Keratinocyte (primary cell): ENCODE measurements around the gene KIF22. TPM values are rescaled to one million over a fixed set of nuclear protein-coding genes. Genes with fewer than 3 reads are reported as not detected.
"Not testable (repeated sequence)": the region's sequence is repeated elsewhere in the genome, so short reads cannot be mapped to it uniquely, and the experiment has no call there.

ENCODE experiments used
- DNase-seq: peaks from one replicate; pipeline ENCODE4 v3.0.0-alpha.2; 2011; ENCODE audit warnings: low read depth, missing footprints, low spot score
- FAIRE-seq: peaks from 2 replicates; lab custom pipeline; 2011; peaks lifted over from hg19 to GRCh38; lab: Jason Lieb, UNC
- H2AFZ ChIP-seq: 2 replicates; pipeline ENCODE4 v1.6.0; 2012; ENCODE audit warnings: low read length, control low read depth, inconsistent platforms; ENCODE audit not compliant: control insufficient read depth
- H3K27ac ChIP-seq: 2 replicates; pipeline ENCODE4 v1.5.1; 2011; ENCODE audit warnings: low read length; ENCODE audit not compliant: control insufficient read depth, insufficient read depth
- H3K27me3 ChIP-seq: 3 replicates; pipeline ENCODE4 v1.6.0; 2011; ENCODE audit warnings: low read length; ENCODE audit not compliant: control insufficient read depth, insufficient read depth; ENCODE audit errors: extremely low read depth
- H3K36me3 ChIP-seq, 2 experiments: 2 replicates in 1 of 2; 3 replicates in 1 of 2; pipeline ENCODE4 v1.5.1; 2011; ENCODE audit warnings: low read length in 2 of 2, mild to moderate bottlenecking in 1 of 2; ENCODE audit not compliant: control insufficient read depth in 2 of 2, insufficient read depth in 2 of 2; ENCODE audit errors: extremely low read depth in 1 of 2
- H3K4me1 ChIP-seq: 3 replicates; pipeline ENCODE4 v1.5.1; 2011; ENCODE audit warnings: low read length; ENCODE audit not compliant: control insufficient read depth, insufficient read depth; ENCODE audit errors: extremely low read depth
- H3K4me2 ChIP-seq: 3 replicates; pipeline ENCODE4 v1.6.0; 2011; ENCODE audit warnings: low read depth, low read length; ENCODE audit not compliant: control insufficient read depth, insufficient read depth; ENCODE audit errors: extremely low read depth
- H3K4me3 ChIP-seq, 3 experiments: fragments of 200-600 bp in 1 of 3; sonication (generic) in 1 of 3; 2 replicates in 2 of 3; 3 replicates in 1 of 3; pipeline ENCODE4 v1.5.1; 2011 to 2016; ENCODE audit warnings: low read length in 3 of 3, mild to moderate bottlenecking in 3 of 3, control low read depth in 2 of 3, inconsistent platforms in 1 of 3, low read depth in 1 of 3, mixed read lengths in 1 of 3, mixed run types in 1 of 3, moderate library complexity in 1 of 3; ENCODE audit not compliant: control insufficient read depth in 2 of 3, insufficient read depth in 2 of 3; ENCODE audit errors: extremely low read depth in 1 of 3
- H3K79me2 ChIP-seq: 2 replicates; pipeline ENCODE4 v1.6.0; 2012; ENCODE audit warnings: low read length; ENCODE audit not compliant: control insufficient read depth, insufficient read depth
- H3K9ac ChIP-seq: 3 replicates; pipeline ENCODE4 v1.6.0; 2011; ENCODE audit warnings: low read length; ENCODE audit not compliant: control insufficient read depth, insufficient read depth; ENCODE audit errors: extremely low read depth
- H3K9me1 ChIP-seq: 3 replicates; pipeline ENCODE4 v1.6.0; 2011; ENCODE audit warnings: low read length; ENCODE audit not compliant: control insufficient read depth, insufficient read depth; ENCODE audit errors: extremely low read depth
- H3K9me3 ChIP-seq: 2 replicates; pipeline ENCODE4 v1.5.1; 2012; ENCODE audit warnings: low read depth, low read length; ENCODE audit not compliant: control insufficient read depth
- H4K20me1 ChIP-seq: 3 replicates; pipeline ENCODE4 v1.6.0; 2011; ENCODE audit warnings: low read length; ENCODE audit not compliant: control insufficient read depth, insufficient read depth; ENCODE audit errors: extremely low read depth
- EZH2 ChIP-seq: IDR thresholded peaks from one replicate; pipeline ENCODE4 v1.6.1; 2012; ENCODE audit warnings: inconsistent platforms, mild to moderate bottlenecking, low read length, moderate library complexity
- dilution Hi-C: fragments of 300-500 bp; cut with MboI; formaldehyde crosslinking; loops from one replicate; pipeline ENCODE4 v1.7.0; 2020; ENCODE audit warnings: low sequenced_read_pairs; ENCODE audit not compliant: extremely low pct_ligation_motif_present
- polyA plus RNA-seq, 5 experiments: library from polyadenylated mRNA; depleted of rRNA in 3 of 5; stranded (reverse) in 3 of 5; stranded (forward) in 1 of 5; unstranded in 1 of 5; fragments of >200 nt; gene quantifications; 1 replicate in 1 of 5; 2 replicates in 3 of 5; 3 replicates in 1 of 5; pipeline versions ENCODE4 v1.2.1 to v1.2.3, GENCODE V29; 2011 to 2012; ENCODE audit warnings: missing spikeins in 2 of 5, low read depth in 1 of 5, low replicate concordance in 1 of 5
- TF ChIP-seq, protein P1 (sequence below), 3 experiments: IDR thresholded peaks in 1 of 3; conservative IDR thresholded peaks in 1 of 3; optimal IDR thresholded peaks in 1 of 3; 2 replicates in 2 of 3; 3 replicates in 1 of 3; pipeline versions ENCODE3 to v1.5.1; 2011; ENCODE audit warnings: low read length in 3 of 3, mild to moderate bottlenecking in 3 of 3, moderate library complexity in 2 of 3, control low read depth in 1 of 3, inconsistent platforms in 1 of 3; ENCODE audit not compliant: insufficient read depth in 2 of 3; ENCODE audit errors: extremely low read depth in 1 of 3

KIF22 gene
- polyA plus RNA-seq, 1 donor (not counting 4 experiments of a cell fraction or from before 2014, with no cell fraction given): 43.7 TPM

- peaks cover 33% of the 10 kb centered on the region for H3K4me1 ChIP-seq
- dilution Hi-C loops: no loop called here
- peak overlapping the region; percentile 61 for H3K9ac ChIP-seq
- no peaks in the 10 kb centered on the region for H3K36me3 ChIP-seq
- peak overlapping the region; percentile 4 for H2AFZ ChIP-seq
- H3K4me3 ChIP-seq: peak overlapping the region in 1 of 3 experiments; percentile 21
- H3K79me2 ChIP-seq: no peaks in the 10 kb centered on the region
- no peak for TF ChIP-seq EZH2
- TF ChIP-seq, protein P1, sequence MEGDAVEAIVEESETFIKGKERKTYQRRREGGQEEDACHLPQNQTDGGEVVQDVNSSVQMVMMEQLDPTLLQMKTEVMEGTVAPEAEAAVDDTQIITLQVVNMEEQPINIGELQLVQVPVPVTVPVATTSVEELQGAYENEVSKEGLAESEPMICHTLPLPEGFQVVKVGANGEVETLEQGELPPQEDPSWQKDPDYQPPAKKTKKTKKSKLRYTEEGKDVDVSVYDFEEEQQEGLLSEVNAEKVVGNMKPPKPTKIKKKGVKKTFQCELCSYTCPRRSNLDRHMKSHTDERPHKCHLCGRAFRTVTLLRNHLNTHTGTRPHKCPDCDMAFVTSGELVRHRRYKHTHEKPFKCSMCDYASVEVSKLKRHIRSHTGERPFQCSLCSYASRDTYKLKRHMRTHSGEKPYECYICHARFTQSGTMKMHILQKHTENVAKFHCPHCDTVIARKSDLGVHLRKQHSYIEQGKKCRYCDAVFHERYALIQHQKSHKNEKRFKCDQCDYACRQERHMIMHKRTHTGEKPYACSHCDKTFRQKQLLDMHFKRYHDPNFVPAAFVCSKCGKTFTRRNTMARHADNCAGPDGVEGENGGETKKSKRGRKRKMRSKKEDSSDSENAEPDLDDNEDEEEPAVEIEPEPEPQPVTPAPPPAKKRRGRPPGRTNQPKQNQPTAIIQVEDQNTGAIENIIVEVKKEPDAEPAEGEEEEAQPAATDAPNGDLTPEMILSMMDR (optimal IDR thresholded peaks at IDR 0.05 in 1 of 3, IDR thresholded peaks at IDR 0.05 in 1 of 3, conservative IDR thresholded peaks at IDR 0.05 in 1 of 3; ENCODE audit: extremely low read depth in 1 of 3, insufficient read depth in 2 of 3, low read length in 3 of 3): no peak
- H4K20me1 ChIP-seq: no peaks in the 10 kb centered on the region
- no peaks in the 10 kb centered on the region for H3K9me3 ChIP-seq
- peak overlapping the region; percentile 76 for H3K4me2 ChIP-seq
- no peaks in the 10 kb centered on the region for H3K9me1 ChIP-seq
- FAIRE-seq: no peak
- peak overlapping the region; percentile 78 for H3K27ac ChIP-seq
- no peak for DNase-seq
- no peaks in the 10 kb centered on the region for H3K27me3 ChIP-seq
Observed at GRCh38 chr16:29784157-29784556, 6.4 kb upstream of the KIF22 start.

- Histone ChIP-seq H3K27me3 (no peaks in the 10 kb centered on the region), H3K4me3 (no peak overlapping the region), H3K9me1 (no peaks in the 10 kb centered on the region), H4K20me1 (no peaks in the 10 kb centered on the region), H3K36me3 (no peaks in the 10 kb centered on the region), H3K27ac (peak overlapping the region; percentile 78), H3K9me3 (no peaks in the 10 kb centered on the region), H3K4me1 (peaks cover 28% of the 10 kb centered on the region), H2AFZ (peak overlapping the region; percentile 52), H3K4me2 (peak overlapping the region; percentile 76), H3K79me2 (no peaks in the 10 kb centered on the region), H3K9ac (peak overlapping the region; percentile 13)
- TF ChIP-seq EZH2: no peak
- TF ChIP-seq, protein P1 (optimal IDR thresholded peaks at IDR 0.05 in 1 of 3, IDR thresholded peaks at IDR 0.05 in 1 of 3, conservative IDR thresholded peaks at IDR 0.05 in 1 of 3; ENCODE audit: extremely low read depth in 1 of 3, insufficient read depth in 2 of 3, low read length in 3 of 3): peak; percentile 29 to 51 (median 50)
- no peak for FAIRE-seq
- no peak for DNase-seq
- dilution Hi-C loops: no loop called here
Observed at GRCh38 chr16:29784901-29785500, 5.5 kb upstream of the KIF22 start.

- H3K27ac ChIP-seq, FAIRE-seq, dilution Hi-C loops, H2AFZ ChIP-seq, H3K9ac ChIP-seq, H3K9me1 ChIP-seq, H3K4me3 ChIP-seq, DNase-seq, H4K20me1 ChIP-seq, H3K9me3 ChIP-seq, H3K4me2 ChIP-seq, H3K27me3 ChIP-seq, H3K36me3 ChIP-seq: not testable (repeated sequence)
- Histone ChIP-seq H3K79me2 (peaks cover 16% of the 10 kb centered on the region), H3K4me1 (peaks cover 34% of the 10 kb centered on the region)
Observed at GRCh38 chr16:29787155-29787554, 3.4 kb upstream of the KIF22 start.
